Trophoblast cell (in vitro differentiated cells and primary cell): ENCODE results near the gene NDEL1.
A peak's percentile ranks its signal among the peaks of the same experiment; 100 is the strongest.

ENCODE experiments used
- DNase-seq, 2 donors: peaks; one replicate each; pipeline ENCODE4 v3.0.0-alpha.2; 2016
- H2AFZ ChIP-seq: 2 replicates; pipeline ENCODE4 v1.6.1; 2013; ENCODE audit warnings: low read length, moderate library complexity, mild to moderate bottlenecking; ENCODE audit not compliant: insufficient read depth, poor library complexity
- H2AK5ac ChIP-seq: 2 replicates; pipeline ENCODE4 v1.6.1; 2013; ENCODE audit warnings: mild to moderate bottlenecking, low read length
- H2BK120ac ChIP-seq: 2 replicates; pipeline ENCODE4 v1.6.1; 2013; ENCODE audit warnings: low read length, mild to moderate bottlenecking, moderate library complexity; ENCODE audit not compliant: insufficient read depth, poor library complexity
- H2BK12ac ChIP-seq: 2 replicates; pipeline ENCODE4 v1.6.1; 2013; ENCODE audit warnings: mild to moderate bottlenecking, low read length, moderate library complexity
- H2BK5ac ChIP-seq: 2 replicates; pipeline ENCODE4 v1.6.1; 2013; ENCODE audit warnings: low read length, low read depth, moderate library complexity, mild to moderate bottlenecking; ENCODE audit not compliant: poor library complexity
- H3K14ac ChIP-seq: 2 replicates; pipeline ENCODE4 v1.6.1; 2013; ENCODE audit warnings: mild to moderate bottlenecking, low read length
- H3K18ac ChIP-seq: 2 replicates; pipeline ENCODE4 v1.6.1; 2013; ENCODE audit warnings: mild to moderate bottlenecking, low read length
- H3K23ac ChIP-seq: 2 replicates; pipeline ENCODE4 v1.6.1; 2013; ENCODE audit warnings: low read length
- H3K27ac ChIP-seq: 2 replicates; pipeline ENCODE4 v1.5.1; 2013; ENCODE audit warnings: low read depth, mild to moderate bottlenecking, inconsistent platforms, low read length, moderate library complexity
- H3K27me3 ChIP-seq: 2 replicates; pipeline ENCODE4 v1.6.1; 2013; ENCODE audit warnings: inconsistent platforms, mild to moderate bottlenecking, low read length, moderate library complexity; ENCODE audit not compliant: insufficient read depth
- H3K36me3 ChIP-seq, 2 experiments: 1 replicate in 1 of 2; 2 replicates in 1 of 2; pipeline ENCODE4 v1.6.1; 2013; ENCODE audit warnings: low read length in 2 of 2, mild to moderate bottlenecking in 2 of 2, moderate library complexity in 1 of 2; ENCODE audit not compliant: insufficient read depth in 2 of 2, control insufficient read depth in 1 of 2
- H3K4ac ChIP-seq: 2 replicates; pipeline ENCODE4 v1.6.1; 2013; ENCODE audit warnings: low read depth, mild to moderate bottlenecking, low read length, moderate library complexity
- H3K4me1 ChIP-seq, 2 experiments: 1 replicate in 1 of 2; 2 replicates in 1 of 2; pipeline ENCODE4 v1.6.1; 2013; ENCODE audit warnings: low read length in 2 of 2, mild to moderate bottlenecking in 2 of 2, moderate library complexity in 1 of 2; ENCODE audit not compliant: insufficient read depth in 2 of 2, control insufficient read depth in 1 of 2
- H3K4me2 ChIP-seq: 2 replicates; pipeline ENCODE4 v1.6.1; 2013; ENCODE audit warnings: inconsistent platforms, mild to moderate bottlenecking, low read length, moderate library complexity
- H3K4me3 ChIP-seq: 2 replicates; pipeline ENCODE4 v1.5.1; 2013; ENCODE audit warnings: mild to moderate bottlenecking, low read depth, low read length, inconsistent platforms
- H3K79me1 ChIP-seq: one replicate; pipeline ENCODE4 v1.6.1; 2013; ENCODE audit warnings: low read length
- H3K79me2 ChIP-seq: 2 replicates; pipeline ENCODE4 v1.6.1; 2013; ENCODE audit warnings: low read length, mild to moderate bottlenecking; ENCODE audit not compliant: control insufficient read depth, insufficient read depth, poor library complexity
- H3K9ac ChIP-seq: 2 replicates; pipeline ENCODE4 v1.6.1; 2013; ENCODE audit warnings: mild to moderate bottlenecking, low read length
- H3K9me3 ChIP-seq: 2 replicates; pipeline ENCODE4 v1.6.1; 2013; ENCODE audit warnings: low read depth, mild to moderate bottlenecking, control low read depth, inconsistent platforms, low read length; ENCODE audit not compliant: insufficient read depth
- H4K12ac ChIP-seq: 2 replicates; pipeline ENCODE4 v1.6.1; 2013; ENCODE audit warnings: low read depth, mild to moderate bottlenecking, low read length, moderate library complexity
- H4K8ac ChIP-seq: 2 replicates; pipeline ENCODE4 v1.6.1; 2013; ENCODE audit warnings: low read depth, mild to moderate bottlenecking, low read length, moderate library complexity
- H4K91ac ChIP-seq: one replicate; pipeline ENCODE4 v1.6.1; 2013; ENCODE audit warnings: low read depth, mild to moderate bottlenecking, low read length, moderate library complexity
- WGBS: extraction: QIAGEN DNeasy Blood & Tissue Kit; methylation state at CpG from one replicate; pipeline ENCODE4 v1.1.7; 2013; ENCODE audit warnings: missing lambda C conversion rate; ENCODE audit not compliant: insufficient read length, insufficient coverage; ENCODE audit errors: extremely low coverage; 5-methylcytosine and 5-hydroxymethylcytosine counted together

NDEL1 gene

GRCh38 chr17:8410883-8411238, 24.8 kb upstream of the NDEL1 start:
- no peaks in the 10 kb centered on the region for H3K36me3 ChIP-seq
- H3K9ac ChIP-seq, result no peak overlapping the region
- H4K12ac ChIP-seq, result no peak overlapping the region
- H3K79me1 ChIP-seq, result no peaks in the 10 kb centered on the region
- H3K14ac ChIP-seq, result no peak overlapping the region
- H2BK120ac ChIP-seq, result no peak overlapping the region
- peaks cover 0 to 3% of the 10 kb centered on the region in 2 experiments for H3K4me1 ChIP-seq
- H3K27ac ChIP-seq, result no peak overlapping the region
- H4K8ac ChIP-seq, result no peak overlapping the region
- DNase-seq, result no peak
- H2AK5ac ChIP-seq, result no peak overlapping the region
- no peak overlapping the region for H3K18ac ChIP-seq
- no CpG with 5 or more reads among the region's 1 CpG for WGBS
- H3K27me3 ChIP-seq, result no peaks in the 10 kb centered on the region
- no peak overlapping the region for H4K91ac ChIP-seq
- no peak overlapping the region for H2BK5ac ChIP-seq
- H3K4me3 ChIP-seq, result no peak overlapping the region
- no peaks in the 10 kb centered on the region for H3K9me3 ChIP-seq
- no peak overlapping the region for H2BK12ac ChIP-seq
- no peak overlapping the region for H2AFZ ChIP-seq
- H3K4me2 ChIP-seq, result no peak overlapping the region
- no peak overlapping the region for H3K4ac ChIP-seq
- H3K79me2 ChIP-seq, result no peaks in the 10 kb centered on the region
- H3K23ac ChIP-seq, result no peak overlapping the region

DNA sequence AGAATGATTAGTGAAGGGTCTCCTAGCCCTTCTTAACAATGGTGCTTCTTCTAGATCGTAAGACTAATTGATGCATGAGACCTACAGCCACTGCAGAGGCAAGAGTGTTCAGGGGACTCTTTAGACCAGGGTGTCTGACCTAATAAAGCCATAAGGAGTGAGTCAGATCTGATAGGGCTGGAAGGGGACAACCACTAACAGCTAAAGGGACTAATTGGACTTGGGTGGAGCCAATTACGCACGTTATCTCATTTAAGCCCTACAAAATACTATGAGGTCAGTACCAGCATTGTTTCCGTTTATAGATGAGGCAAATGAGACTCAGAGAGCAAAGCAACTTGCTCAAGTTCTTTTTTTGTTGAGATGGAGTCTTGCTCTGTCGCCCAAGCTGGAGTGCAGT, 23.6 kb upstream of the NDEL1 start:
- H4K8ac ChIP-seq, result no peak overlapping the region
- H3K27ac ChIP-seq, result no peak overlapping the region
- no peaks in the 10 kb centered on the region for H3K79me1 ChIP-seq
- no peak overlapping the region for H3K18ac ChIP-seq
- H3K4me2 ChIP-seq, result no peak overlapping the region
- H2BK120ac ChIP-seq, result no peak overlapping the region
- H3K27me3 ChIP-seq, result no peaks in the 10 kb centered on the region
- H4K12ac ChIP-seq, result no peak overlapping the region
- no peak overlapping the region for H3K23ac ChIP-seq
- H3K4ac ChIP-seq, result no peak overlapping the region
- peaks cover 0 to 3% of the 10 kb centered on the region in 2 experiments for H3K4me1 ChIP-seq
- H3K36me3 ChIP-seq, result no peaks in the 10 kb centered on the region
- no peak overlapping the region for H3K14ac ChIP-seq
- no peak overlapping the region for H2BK5ac ChIP-seq
- H3K4me3 ChIP-seq, result no peak overlapping the region
- no peak overlapping the region for H2AK5ac ChIP-seq
- no peak overlapping the region for H2AFZ ChIP-seq
- peak; percentile 36 to 38 for DNase-seq
- no CpG with 5 or more reads among the region's 5 CpGs for WGBS
- no peak overlapping the region for H4K91ac ChIP-seq
- H3K9me3 ChIP-seq, result no peaks in the 10 kb centered on the region
- no peaks in the 10 kb centered on the region for H3K79me2 ChIP-seq
- H2BK12ac ChIP-seq, result no peak overlapping the region
- H3K9ac ChIP-seq, result no peak overlapping the region

DNA sequence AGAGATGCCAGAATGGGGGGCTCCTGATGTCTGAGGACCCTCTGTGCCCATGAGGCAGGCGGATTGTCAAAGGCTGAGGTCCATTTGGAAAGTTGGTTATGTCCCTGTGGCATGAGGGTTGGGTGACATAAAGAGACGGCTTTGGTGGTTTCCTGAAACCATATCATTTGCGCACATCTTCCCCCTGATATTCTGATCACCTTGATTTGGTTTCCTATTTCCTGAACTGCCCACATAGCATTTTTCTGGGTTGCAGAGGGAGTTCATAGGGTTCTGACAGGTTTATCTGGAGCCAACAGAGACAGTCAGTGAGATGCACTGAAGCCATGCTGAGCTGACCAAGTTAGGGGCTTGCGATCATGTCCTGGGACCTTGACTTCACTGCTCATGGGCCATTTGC, 22.4 kb upstream of the NDEL1 start:
- Histone ChIP-seq H3K27ac (no peak overlapping the region), H3K9me3 (no peaks in the 10 kb centered on the region), H3K23ac (no peak overlapping the region), H2BK12ac (no peak overlapping the region), H3K14ac (no peak overlapping the region), H2BK5ac (no peak overlapping the region), H2AFZ (no peak overlapping the region), H3K36me3 (no peaks in the 10 kb centered on the region), H3K4ac (no peak overlapping the region), H3K79me2 (no peaks in the 10 kb centered on the region), H3K18ac (no peak overlapping the region), H2AK5ac (no peak overlapping the region), H3K27me3 (no peaks in the 10 kb centered on the region), H3K4me2 (no peak overlapping the region), H3K79me1 (no peaks in the 10 kb centered on the region), H3K4me3 (no peak overlapping the region), H2BK120ac (no peak overlapping the region), H4K91ac (no peak overlapping the region), H4K8ac (no peak overlapping the region), H3K4me1 (peaks cover 0 to 1% of the 10 kb centered on the region in 2 experiments), H3K9ac (no peak overlapping the region), H4K12ac (no peak overlapping the region)
- no CpG with 5 or more reads among the region's 4 CpGs for WGBS
- no peak for DNase-seq

- no peak for DNase-seq
- no peaks in the 10 kb centered on the region for H3K4me1 ChIP-seq
- no peaks in the 10 kb centered on the region for H3K27me3 ChIP-seq
- no peak overlapping the region for H3K18ac ChIP-seq
- no peak overlapping the region for H2AFZ ChIP-seq
- no peak overlapping the region for H2AK5ac ChIP-seq
- H3K23ac ChIP-seq, result no peak overlapping the region
- H4K8ac ChIP-seq, result no peak overlapping the region
- no peak overlapping the region for H3K9ac ChIP-seq
- no peak overlapping the region for H2BK120ac ChIP-seq
- H3K9me3 ChIP-seq, result no peaks in the 10 kb centered on the region
- H3K27ac ChIP-seq, result no peak overlapping the region
- no peak overlapping the region for H3K4ac ChIP-seq
- H4K91ac ChIP-seq, result no peak overlapping the region
- H3K4me2 ChIP-seq, result no peak overlapping the region
- H2BK5ac ChIP-seq, result no peak overlapping the region
- no peaks in the 10 kb centered on the region for H3K79me1 ChIP-seq
- H3K14ac ChIP-seq, result no peak overlapping the region
- no peaks in the 10 kb centered on the region for H3K79me2 ChIP-seq
- no peak overlapping the region for H4K12ac ChIP-seq
- no peak overlapping the region for H3K4me3 ChIP-seq
- no peak overlapping the region for H2BK12ac ChIP-seq
- H3K36me3 ChIP-seq, result no peaks in the 10 kb centered on the region
Observed at GRCh38 chr17:8413938-8414337, 21.7 kb upstream of the NDEL1 start.
